PC-3 (cell line): ENCODE data around the gene NFKB2.

Experiments
- CTCF ChIP-seq: fragments of 300-600 bp; sonication (generic); conservative IDR thresholded peaks from 2 replicates; pipeline ENCODE4 v1.5.1; 2017; ENCODE audit warnings: antibody characterized with exemption, low read depth, mild to moderate bottlenecking, low read length
- EZH2phosphoT487 ChIP-seq: fragments of 300-600 bp; sonication (generic); IDR thresholded peaks from 2 replicates; pipeline ENCODE4 v1.6.1; 2018; ENCODE audit warnings: mild to moderate bottlenecking, antibody characterized with exemption, low read length, borderline replicate concordance

GRCh38 chr10:102395400-102396316, at the start of gene NFKB2:
- TF ChIP-seq CTCF (no peak), EZH2phosphoT487 (no peak)
